ENCODE data around the gene SMURF2. TPM values are rescaled to one million over a fixed set of nuclear protein-coding genes. Genes with fewer than 3 reads are reported as not detected.

The SMURF2 gene
- total and polyA plus RNA-seq, 2 of the 4 experiments (the other 2 are of a cell fraction) = 131 to 774 TPM

DNA sequence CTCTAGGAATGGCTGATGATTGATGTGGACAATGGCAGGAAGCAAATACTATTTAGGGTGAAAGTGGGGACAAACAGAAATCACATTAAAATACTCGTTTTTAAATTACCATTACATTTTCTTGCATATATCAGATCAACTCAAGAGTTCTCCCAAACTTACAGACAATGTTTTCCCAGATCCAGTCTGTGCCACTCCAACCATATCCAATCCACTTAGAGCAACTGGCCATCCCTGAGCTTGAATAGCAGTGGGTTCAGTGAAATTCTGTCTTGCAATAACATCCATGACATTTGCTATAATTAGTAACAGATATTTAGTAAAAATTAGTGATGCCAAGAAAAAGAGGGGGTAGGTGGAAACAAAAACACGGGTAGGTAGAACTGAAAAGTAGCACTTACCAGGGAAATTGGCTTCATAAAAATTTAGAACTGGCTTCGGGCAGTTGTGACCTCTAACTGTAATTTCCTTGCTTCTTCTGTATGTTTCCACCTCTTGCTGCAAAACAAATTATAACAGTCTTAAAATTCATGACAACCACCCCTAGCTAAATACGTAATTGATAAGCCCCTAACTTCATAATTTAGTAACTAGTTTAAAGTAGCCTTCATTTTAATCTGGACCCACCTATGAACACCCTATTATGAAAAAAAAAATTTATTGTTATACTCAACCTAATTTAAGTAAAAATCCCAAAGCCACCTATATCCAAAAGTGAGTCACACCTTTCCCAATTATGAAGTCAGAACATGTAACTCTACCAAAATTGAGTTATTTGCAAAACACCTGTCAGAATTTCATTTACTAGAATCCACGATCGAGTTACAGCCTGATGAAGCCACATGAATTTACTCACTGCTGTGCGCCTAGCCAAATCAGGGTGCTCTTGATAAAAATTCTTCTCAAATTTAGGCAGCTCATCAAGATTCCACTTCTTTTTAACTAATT lies 158.0 kb downstream of the SMURF2 start (continued):
- TF ChIP-seq, protein P1, sequence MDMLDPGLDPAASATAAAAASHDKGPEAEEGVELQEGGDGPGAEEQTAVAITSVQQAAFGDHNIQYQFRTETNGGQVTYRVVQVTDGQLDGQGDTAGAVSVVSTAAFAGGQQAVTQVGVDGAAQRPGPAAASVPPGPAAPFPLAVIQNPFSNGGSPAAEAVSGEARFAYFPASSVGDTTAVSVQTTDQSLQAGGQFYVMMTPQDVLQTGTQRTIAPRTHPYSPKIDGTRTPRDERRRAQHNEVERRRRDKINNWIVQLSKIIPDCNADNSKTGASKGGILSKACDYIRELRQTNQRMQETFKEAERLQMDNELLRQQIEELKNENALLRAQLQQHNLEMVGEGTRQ (IDR thresholded peaks at IDR 0.05; ENCODE audit: low read depth, low read length) = no peak
- TF ChIP-seq FOS (IDR thresholded peaks at IDR 0.05; ENCODE audit: low read depth, low read length) = no peak

DNA sequence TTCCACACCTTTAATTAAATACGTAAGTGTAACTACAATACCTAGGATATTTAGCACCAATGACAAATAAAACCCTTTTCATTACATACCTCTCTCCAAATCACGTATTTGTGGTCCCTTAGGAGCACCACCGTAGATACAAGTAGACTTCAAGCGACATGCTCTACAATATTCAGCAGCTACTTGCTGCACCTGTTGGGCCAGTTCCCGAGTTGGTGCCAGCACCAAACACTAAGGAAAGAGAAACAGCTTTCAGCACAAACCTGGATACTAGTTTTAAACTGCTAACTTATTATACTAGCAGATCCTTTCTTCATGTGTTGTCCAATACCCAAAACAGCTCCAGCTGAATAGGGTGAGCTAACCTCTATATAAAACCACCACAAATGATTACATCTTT lies 158.8 kb downstream of the SMURF2 start:
- Histone ChIP-seq H3K4me2 (ENCODE audit: low read depth, low read length) (peak overlapping the region; percentile 26; the same call in 1 of the 2 replicates), H3K9me3 (ENCODE audit: control insufficient read depth, insufficient read depth, low read length) (no peaks in the 10 kb centered on the region), H3K79me1 (ENCODE audit: low read depth in 1 of 2, low read length in 2 of 2) (peaks cover 22 to 60% of the 10 kb centered on the region in 2 experiments), H2AK9ac (replicated peaks; ENCODE audit: low read depth, low read length, poor library complexity) (no peak overlapping the region), H4K91ac (ENCODE audit: insufficient read depth, low read depth, low read length) (no peak overlapping the region), H3K4ac (ENCODE audit: low read depth, low read length) (no peak overlapping the region), H2BK5ac (ENCODE audit: low read depth, low read length, poor library complexity, severe bottlenecking) (no peak overlapping the region), H3K9ac (ENCODE audit: low read depth, low read length) (no peak overlapping the region), H2BK120ac (ENCODE audit: low read depth, low read length) (no peak overlapping the region), H3K4me3 (ENCODE audit: insufficient read depth, low read depth, low read length) (no peak overlapping the region), H2AK5ac (ENCODE audit: low read depth, low read length) (no peak overlapping the region), H3K9me1 (ENCODE audit: insufficient read depth, low read length) (peaks cover 3% of the 10 kb centered on the region; the same call in 1 of the 2 replicates), H3K23ac (ENCODE audit: low read depth, low read length) (no peak overlapping the region), H3K27me3 (ENCODE audit: control insufficient read depth, insufficient read depth, low read length) (no peaks in the 10 kb centered on the region), H2BK20ac (ENCODE audit: low read depth, low read length) (no peak overlapping the region), H2AFZ (replicated peaks; ENCODE audit: low read length, poor library complexity) (no peak overlapping the region), H3K14ac (replicated peaks; ENCODE audit: low read depth, low read length) (no peak overlapping the region), H3K4me1 (ENCODE audit: control insufficient read depth, insufficient read depth, low read length) (peaks cover 2% of the 10 kb centered on the region; the same call in 1 of the 2 replicates), H4K5ac (ENCODE audit: low read depth, low read length) (no peak overlapping the region), H4K20me1 (ENCODE audit: insufficient read depth, low read length) (peaks cover 89% of the 10 kb centered on the region), H3K18ac (ENCODE audit: low read depth, low read length) (no peak overlapping the region), H3K27ac (ENCODE audit: insufficient read depth, low read length) (no peak overlapping the region), H2BK15ac (ENCODE audit: low read depth, low read length) (no peak overlapping the region), H3K56ac (ENCODE audit: extremely low read depth, insufficient read depth, low read length) (no peak overlapping the region), H4K8ac (ENCODE audit: low read depth in 2 of 2, low read length in 2 of 2) (no peak overlapping the region), H3K36me3 (ENCODE audit: control insufficient read depth, insufficient read depth, low read length) (peaks cover 50% of the 10 kb centered on the region)
- ChIA-PET POLR2A (ENCODE audit: unreplicated experiment) (no interaction called here), CTCF (interaction anchor here (1.0 to 1.5 kb wide), 2 partner anchors 12 to 199 kb away, joined by 4 to 7 read pairs; no protein-coding TSS in a partner anchor)
- in situ Hi-C loops (cut with MboI; ENCODE audit: low sequenced_read_pairs) (no loop called here), dilution Hi-C loops (cut with HindIII; ENCODE audit: low sequenced_read_pairs, unreplicated experiment) (no loop called here), intact Hi-C loops (cut with micrococcal nuclease) (no loop called here)
- ATAC-seq (ENCODE audit: low read depth) (no peak), DNase-seq (no peak)
- WGBS, 2 experiments (ENCODE audit: extremely low coverage in 2 of 2, insufficient read length in 1 of 2) = 93% methylated on average over 4 of the region's 5 CpGs; no CpG with 5 or more reads in 1 of the 2 experiments
- TSS peak; percentile 30 for BruUV-seq (replicated peaks)
- no peak for TF ChIP-seq POLR2A (IDR thresholded peaks at IDR 0.05; ENCODE audit: low read depth, low read length)
- 0 out of 2 replicates have a peak, but pooled peaks have one; percentile 4 for TF ChIP-seq CEBPB (IDR thresholded peaks at IDR 0.05; ENCODE audit: low read depth, low read length)

Data from IMR-90 (cell line).